Measurements from ENCODE around the gene SEL1L2.
"Not testable (repeated sequence)": the region's sequence is repeated elsewhere in the genome, so short reads cannot be mapped to it uniquely, and the experiment has no call there.

SEL1L2 gene, protein sequence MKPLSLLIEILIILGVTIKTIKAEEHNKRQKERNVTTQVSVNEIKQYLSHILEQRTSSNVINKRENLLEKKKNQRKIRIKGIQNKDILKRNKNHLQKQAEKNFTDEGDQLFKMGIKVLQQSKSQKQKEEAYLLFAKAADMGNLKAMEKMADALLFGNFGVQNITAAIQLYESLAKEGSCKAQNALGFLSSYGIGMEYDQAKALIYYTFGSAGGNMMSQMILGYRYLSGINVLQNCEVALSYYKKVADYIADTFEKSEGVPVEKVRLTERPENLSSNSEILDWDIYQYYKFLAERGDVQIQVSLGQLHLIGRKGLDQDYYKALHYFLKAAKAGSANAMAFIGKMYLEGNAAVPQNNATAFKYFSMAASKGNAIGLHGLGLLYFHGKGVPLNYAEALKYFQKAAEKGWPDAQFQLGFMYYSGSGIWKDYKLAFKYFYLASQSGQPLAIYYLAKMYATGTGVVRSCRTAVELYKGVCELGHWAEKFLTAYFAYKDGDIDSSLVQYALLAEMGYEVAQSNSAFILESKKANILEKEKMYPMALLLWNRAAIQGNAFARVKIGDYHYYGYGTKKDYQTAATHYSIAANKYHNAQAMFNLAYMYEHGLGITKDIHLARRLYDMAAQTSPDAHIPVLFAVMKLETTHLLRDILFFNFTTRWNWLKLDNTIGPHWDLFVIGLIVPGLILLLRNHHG

DNA sequence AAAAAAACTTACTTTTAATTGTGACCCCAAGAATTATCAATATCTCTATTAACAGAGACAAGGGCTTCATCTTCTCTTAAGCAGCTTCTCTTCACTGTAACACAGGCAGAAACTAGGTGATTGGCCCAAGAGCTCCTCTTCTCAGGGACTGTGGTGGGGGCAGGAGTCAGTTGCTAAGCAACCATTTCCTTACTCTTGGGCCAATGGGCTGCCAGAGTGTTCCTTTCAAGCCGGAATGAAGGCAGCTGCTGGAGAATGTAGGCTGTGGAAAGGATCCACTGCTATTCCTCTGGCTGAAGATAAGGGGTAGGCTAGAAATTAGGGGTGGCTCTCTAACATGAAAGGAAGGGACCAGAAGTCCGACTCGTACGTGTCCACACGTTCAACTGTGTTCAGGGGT, at the start of gene SEL1L2:
TSS of gene SEL1L2 (minus strand) at position 150 of the 400 bp plus-strand sequence. CDS start at position 70, 80 bp downstream.
- DNase-seq = no peak

DNA sequence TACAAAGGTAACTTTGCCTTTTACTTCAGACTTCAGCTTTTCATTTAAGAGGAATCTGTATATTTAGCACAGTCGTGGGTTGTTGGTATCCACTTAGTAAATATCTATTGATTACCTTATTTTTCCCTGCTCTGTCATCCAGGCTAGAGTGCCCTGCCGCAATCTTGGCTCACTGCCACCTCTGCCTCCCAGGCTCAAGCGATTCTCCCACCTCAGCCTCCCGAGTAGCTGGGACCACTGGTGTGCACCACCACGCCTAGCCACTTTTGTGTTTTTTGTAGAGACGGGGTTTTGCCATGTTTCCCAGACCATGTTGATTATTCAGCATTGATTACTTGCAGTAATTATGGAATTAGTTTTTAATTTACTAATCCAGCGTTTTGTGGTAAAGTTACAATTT, 46.2 kb upstream of the SEL1L2 start:
- DNase-seq = no peak

DNA sequence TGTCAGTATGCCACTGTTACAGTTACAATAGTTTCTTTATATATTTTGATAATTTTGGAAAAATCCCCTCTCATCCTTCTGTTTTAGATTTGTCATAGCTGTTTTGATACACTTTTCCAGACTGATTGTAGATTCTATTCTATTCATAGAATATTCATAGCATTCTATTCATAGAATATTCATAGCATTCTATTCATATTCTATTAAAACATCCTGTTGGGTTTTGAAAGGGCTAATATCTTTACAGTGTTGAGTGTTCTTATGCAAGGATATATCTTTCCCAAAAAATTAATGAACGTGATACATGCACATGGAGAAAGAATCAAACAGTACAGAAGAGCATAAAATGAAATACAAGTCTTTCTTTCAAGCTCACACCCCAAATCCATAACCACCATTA, 42.9 kb upstream of the SEL1L2 start:
- no peak for DNase-seq

DNA sequence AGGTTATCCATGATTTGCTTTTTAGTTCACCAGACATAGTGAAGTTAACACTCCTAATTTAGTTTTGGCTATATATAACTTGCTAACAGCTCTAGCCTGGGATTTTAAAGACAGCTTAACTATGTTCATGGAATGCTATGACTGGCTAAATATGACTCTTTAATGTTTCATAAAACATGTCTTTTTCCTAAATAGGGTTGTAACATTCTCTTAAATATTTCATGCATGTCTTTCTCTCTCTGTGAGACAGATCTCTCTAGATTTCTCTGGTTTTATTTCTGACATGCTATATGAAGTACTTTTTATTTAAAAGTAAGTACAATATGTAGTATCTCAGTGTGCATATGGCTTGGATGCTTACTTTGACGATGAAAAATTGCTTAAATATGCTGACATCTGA, 40.6 kb upstream of the SEL1L2 start:
- DNase-seq = no peak

DNA sequence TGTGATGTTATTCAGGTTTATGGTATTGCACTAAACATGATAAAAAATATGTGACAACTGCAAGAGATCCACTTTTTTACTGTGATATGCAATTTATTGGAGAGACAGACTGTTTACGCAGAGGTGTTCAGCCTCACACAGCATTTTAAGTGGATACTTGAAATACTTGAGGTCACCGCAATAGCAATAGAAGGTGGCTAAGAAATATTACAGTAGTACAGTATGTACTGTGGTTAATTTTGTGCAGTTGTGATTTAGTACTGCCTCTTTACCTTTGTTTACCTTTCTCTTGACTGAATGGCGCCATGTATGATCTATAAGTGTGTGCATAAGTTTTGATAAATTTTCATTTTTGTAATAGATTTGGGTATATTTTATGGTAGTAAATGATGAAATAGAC, 22.3 kb upstream of the SEL1L2 start:
- no peak for DNase-seq

DNA sequence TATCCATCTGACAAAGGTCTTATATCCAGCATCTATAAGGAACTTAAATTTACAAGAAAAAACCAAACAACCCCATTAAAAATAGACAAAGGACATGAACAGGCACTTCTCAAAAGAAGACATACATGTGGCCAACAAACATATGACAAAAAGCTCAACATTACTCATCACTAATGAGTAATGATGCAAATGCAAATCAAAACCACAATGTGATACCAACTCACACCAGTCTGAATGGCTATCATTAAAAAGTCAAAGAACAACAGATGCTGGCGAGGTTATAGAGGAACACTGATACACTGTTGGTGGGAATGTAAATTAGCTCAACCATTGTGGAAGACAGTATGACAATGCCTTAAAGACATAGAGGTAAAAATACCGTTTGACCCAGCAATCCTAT, 18.8 kb upstream of the SEL1L2 start:
- DNase-seq = no peak

DNA sequence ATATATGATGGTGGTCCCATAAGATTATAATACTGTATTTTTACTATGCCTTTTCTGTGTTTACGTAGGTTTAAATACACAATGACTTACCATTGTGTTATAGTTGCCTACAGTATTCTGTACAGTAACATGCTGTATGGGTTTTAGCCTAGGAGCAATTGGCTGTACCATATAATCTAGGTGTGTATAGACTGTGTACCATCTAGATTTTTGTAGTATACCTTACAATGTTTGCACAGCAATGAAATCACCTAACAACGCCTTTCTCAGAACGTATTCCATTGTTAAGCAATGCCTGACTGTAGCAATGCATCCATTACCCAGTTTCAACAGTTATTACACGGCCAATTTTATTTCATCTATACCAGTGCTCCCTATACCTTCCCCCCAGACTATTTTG, 15.6 kb upstream of the SEL1L2 start:
- no peak for DNase-seq

DNA sequence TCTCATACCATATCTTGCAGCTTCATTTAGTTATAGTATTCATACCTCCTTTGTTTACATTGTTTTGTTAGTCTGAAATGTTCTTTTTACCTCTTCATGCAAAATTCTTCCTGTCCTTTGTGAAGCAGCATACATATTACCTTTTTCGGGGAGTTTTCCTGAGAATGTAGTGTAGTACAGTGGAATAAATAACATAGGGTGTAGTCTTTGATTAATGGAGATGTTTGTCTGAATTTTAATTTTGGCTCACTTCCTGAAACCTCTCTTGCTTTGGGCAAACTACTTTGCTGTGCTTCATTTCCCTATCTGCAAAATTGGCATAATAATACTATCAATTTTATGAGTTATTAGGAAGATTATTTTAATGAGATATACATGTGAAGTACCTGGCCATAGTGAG, 10.5 kb upstream of the SEL1L2 start:
- no peak for DNase-seq

DNA sequence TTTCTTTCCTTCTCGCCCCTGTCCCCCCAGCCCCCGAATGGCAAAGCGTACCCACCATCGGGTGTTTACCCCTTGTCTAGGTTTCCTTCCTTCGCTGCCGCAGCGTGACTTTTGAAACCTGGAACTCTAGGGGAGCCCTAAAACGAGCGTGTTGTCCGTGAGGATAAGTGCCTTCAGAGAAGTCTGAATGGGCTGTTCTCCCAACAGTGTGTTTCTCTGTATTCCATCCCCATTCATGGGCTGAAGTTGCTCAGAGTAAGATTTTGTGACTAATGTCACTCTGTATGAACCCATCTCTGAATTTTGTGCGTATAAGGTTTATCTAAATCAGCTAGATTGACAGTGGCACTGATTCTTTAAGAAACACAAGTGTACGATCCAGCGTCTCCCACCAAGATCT, 5.9 kb upstream of the SEL1L2 start:
- DNase-seq = peak; percentile 4

DNA sequence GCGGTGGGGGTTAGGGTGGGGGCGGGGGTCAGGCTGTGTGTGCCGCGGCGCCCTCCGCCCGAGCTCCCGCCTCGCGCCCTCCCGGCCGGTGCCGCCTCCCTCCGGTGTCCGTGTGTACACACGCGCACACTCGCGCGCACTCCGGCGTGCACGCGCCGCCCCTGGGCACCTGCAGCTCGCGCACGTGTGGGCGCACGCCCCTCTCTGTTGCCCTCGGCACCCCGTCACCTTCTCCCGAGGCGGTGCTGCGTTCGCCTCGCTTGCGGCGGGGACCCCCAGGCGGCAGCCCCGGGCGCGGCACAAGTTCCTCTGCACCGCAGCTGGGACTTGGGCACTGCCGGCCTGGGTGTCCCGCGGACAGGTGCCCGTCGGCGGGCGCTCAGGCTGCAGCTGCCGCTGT, 5.4 kb upstream of the SEL1L2 start:
- DNase-seq = peak; percentile 4

DNA sequence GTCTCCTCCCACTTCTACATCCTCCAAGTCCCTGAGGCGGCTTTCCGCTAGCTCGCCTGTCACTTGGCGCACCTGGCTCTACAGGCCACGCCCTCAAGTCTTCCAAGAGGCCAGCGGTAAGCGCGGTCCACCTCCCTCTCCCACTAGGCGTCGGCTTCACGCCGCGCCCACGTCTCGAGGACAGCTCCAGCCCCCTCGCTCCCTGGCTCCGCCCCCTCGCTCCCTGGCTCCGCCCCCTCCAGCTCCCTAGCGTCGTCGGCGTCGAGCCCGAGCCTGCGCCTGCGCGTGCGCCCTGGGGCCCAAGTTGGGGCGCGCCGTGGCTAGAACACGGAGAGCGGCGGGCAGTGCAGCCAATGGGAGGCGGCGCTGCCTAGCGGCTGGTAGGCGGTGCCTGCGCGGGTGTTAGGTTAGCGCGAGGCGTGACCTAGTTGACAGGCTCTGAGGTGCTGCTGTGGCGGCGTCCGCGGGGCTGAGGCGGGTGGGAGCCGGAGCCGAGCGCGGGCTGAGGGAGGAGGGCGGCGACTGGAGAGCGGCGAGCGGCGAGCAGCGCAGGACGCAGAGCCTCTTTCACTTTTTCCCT, 4.8 kb upstream of the SEL1L2 start, which contains the start of gene MACROD2:
TSS of gene MACROD2 (plus strand) at position 431 of the 580 bp plus-strand sequence.
- peak; percentile 92 for DNase-seq

DNA sequence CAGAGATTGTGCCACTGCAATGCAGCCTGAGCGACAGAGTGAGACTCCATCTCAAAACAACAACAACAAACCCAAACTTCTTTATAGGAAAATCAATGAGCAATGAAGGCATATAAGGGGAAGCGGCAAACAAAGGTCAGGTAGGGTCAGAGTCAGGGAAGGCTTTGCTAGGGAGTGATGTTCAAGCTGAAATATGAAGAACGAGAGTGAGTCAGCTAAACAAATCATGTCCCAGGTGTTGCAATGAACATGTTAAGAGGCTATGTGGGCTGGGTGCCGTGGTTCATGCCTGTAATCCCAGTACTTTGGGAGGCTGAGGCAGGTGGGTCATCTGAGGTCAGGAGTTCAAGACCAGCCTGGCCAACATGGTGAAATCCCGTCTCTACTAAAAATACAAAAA, 1.5 kb upstream of the SEL1L2 start:
- not testable (repeated sequence) for DNase-seq

DNA sequence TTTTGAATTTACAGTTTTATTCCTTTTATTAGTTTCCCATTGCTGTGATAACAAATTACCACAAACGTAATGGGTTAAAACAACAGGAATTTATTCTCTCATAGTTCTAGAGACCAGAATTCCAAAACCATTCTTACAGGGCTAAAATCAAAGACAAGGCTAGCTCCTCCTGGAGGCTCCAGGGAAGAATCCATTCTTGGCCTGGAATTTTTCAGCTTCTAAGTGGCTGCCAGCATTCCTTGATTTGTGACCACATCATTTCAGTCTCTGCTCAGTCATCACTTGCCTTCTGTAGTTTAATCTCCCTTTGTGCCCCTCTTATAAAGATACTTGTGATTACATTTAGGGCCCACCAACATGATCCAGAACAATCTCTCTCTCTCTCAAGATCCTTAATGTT, 897 bp upstream of the SEL1L2 start:
- DNase-seq = no peak

DNA sequence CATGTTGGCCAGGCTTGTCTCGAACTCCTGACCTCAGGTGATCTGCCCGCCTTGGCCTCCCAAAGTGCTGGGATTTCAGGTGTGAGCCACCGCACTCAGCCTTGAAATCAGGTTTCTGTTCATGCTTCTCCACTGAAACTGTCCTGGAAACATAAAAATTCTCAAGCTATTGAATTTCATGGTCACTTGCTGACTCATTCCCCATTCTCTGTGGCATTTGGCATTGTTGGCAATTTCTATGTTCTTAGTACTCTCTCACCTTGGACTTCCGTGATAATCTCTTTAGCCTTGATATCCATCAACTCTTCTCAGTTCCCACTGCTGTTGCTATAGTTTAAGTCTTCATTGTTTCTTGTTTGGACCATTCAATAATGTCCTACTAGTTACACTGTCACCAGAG, 6.2 kb downstream of the SEL1L2 start:
- DNase-seq = no peak

DNA sequence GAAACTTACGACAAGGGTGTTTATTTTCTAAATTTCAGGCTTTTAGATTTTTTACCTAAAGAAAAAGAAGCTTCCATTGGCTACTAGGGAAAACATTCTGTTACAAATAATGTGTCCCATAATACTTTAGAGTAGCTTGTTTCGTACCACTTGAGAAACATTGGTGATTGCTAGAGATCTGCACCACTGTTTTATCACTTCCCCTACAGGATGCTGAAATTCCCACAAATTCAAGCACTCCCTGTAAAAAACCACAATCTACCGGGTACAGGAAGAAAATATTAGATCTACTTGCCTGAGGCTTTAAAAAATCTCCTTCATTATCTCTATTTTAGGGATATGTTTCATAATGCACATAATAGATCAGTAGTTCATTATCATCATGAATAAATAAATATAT, 29.9 kb downstream of the SEL1L2 start:
- no peak for DNase-seq

DNA sequence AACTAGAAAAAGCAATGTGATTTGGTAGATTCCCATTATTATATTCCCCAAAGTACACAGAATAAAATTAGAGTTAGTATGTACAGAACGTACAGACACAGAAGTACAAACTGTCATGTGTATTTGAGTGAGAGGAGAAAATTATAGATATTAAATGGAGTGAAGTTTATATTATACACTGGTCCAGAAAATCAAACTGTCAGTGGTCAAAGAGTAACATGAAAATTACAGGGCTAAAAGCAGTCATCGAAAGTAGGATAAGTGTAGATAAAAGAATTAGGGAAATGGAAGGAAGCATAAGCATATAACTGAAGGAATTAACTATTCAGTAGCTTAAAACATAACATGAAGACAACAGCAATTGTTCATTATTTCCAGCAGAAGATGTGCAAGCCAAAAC, 30.3 kb downstream of the SEL1L2 start:
- no peak for DNase-seq

DNA sequence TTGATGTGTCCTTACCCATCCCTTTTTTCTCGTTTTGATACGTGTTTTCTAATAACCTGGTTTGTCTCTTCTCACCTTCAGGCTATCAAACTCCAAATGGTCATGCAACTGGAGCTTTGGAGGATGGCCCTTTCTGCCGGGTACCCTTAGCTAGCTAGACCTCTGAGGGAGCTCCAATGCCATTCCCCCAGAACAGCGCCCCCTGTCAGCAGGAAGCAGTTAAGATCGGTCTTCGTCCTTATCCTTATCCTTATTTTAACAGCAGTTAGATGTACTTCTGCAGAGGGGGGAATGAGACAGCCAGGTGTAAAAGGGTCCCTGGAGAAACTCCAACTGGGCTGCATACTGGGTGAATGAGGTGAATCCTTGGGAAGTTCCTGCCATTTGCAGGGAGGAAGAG, 37.2 kb downstream of the SEL1L2 start:
- no peak for DNase-seq

DNA sequence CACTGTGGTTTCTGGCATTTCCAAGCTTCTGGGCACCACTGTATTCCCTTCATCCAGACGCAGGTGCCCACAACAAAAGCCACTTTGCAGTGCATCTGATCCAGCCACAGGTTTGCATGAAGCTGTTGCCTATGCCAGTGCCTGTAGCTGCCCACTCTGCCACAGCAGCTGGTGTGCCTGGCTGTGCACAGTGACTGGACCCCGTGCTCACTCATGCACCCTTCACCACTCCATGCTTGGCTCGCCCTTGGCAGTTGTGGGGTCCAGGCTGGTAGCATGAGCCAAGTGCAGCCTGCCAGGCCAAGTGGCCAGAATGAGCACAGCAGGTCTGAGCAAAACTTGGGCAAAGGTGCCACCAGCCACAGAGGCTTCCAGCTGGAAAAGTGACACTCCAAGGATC, 42.7 kb downstream of the SEL1L2 start:
- DNase-seq = no peak

DNA sequence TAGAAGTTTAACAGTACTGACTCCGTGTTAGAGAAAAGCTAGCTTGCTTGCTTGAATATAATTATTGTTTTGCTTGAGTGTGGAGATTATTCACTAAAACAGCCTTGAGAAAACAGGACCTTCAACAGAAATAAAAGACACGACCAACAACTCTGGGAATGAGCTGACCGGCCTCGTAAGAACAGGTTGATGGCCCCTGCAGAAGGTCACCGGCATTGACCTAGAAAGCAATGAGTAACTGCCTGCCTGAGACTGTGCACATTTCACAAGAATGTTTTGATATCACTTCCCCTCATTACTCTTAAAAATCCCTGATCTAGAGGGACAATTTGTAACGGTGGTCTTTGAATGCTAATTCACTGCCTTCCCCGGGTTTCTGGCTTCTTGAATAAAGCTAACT, 49.4 kb downstream of the SEL1L2 start:
- no peak for DNase-seq

DNA sequence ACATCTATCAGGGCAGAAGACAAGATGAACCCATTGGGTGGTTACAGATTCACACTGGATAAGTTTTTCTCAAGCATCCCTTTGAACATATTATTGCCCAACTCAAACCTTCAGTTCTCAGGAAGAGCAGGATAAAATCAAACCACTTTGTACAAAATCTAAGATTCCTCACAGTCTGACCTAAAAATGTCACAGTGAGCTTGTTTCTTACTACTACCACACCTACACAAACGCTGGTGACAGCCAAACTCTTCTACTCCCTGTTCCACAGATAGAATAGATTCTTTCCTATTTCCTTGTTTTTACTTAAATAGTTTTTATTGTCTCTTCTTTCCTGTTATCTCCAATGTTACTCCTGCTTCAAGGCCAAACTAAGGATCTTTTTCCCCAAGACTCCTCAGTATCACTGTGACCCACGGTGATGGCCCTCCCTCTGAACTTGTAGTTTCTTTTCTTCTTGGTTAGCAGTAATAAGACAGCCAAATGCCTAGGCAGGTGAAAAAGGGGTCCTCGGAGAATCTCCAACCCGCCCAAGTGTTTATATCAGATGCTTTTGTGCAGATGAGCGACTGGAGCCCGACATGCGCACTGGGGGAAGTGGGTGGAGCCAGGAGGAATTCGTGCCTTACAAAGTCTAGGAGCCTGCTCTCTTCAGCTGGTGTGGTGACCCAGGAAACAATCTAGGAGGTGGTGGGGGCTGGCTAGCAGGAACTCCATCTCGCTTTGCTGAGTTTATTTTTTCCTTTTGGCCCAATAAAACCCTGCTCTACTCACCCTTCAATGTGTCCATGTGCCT, 53.4 kb downstream of the SEL1L2 start:
- DNase-seq = no peak

DNA sequence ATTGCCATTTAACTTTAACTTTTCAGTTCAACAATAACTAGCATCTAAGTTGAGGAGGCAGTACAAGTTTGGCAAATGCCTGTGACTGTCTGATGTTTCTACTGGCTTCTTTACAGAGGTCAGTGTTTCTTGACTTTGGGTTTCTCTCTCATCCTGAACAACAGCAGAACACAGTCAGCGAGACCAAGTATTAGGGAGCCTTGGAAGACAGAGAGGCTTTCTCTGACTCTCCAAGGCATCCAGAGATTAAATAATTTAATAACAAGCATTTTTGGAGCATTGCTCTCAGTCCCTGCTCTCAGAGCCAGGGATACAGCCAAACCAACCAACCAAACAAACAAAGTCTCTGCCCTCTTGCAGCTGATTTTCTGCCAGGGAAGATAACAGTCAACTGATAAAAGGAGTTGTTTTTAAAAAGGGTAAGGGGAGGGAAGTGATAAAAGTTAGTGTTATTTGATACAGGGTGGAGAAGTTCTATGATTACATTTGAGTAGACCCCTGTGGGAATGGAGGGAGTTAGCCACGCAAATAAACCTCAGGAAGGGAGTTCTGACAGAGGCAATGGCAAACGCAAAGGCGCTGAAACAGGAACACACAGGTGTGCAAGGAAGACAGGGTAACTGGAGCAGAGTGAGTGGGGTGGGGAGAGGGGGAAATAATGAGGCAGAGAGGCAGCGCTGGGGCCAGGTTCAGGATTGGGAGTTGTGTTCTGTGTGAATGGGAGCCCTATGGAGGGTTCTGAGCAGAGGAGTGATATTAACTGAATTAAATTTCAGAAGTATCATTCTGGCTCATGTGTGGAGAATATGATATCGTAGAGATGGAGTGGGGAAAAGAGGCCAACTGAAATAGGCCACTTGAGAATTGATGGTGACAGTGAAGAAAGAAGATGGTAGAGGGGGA, 55.2 kb downstream of the SEL1L2 start:
- no peak for DNase-seq

DNA sequence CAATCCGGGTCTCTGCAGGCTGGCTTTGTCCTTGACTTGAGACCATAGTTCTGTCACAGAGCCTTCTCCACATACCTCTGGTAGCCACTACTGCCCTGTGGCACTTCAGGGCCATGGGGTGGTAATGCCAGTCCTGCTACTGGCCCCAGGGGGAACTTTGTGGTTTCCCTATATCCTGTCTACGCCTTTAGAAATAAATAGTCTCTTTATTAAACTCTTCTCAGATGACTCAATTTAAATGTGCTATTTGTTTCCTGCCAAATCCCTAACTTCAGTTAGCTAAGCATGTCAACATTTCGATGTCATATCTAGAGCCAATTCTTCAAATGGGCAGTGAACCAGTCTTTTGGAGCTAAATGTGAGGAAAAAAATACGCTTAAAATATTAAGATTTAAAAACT, 60.1 kb downstream of the SEL1L2 start:
- DNase-seq = peak; percentile 38

Data from EL (cell line).